Thyroid gland (tissue), 4 donors: Measurements from ENCODE around the gene CASP9. TPM values are rescaled to one million over a fixed set of nuclear protein-coding genes. Genes with fewer than 3 reads are reported as not detected.

Experiments used
- DNase-seq, 2 donors: peaks; one replicate each; pipeline ENCODE4 v3.0.0-alpha.2; 2019
- H3K27ac ChIP-seq, 3 donors: fragments of 200-600 bp; sonication (generic); 1 replicate in 2 of 3; 2 replicates in 1 of 3; pipeline ENCODE4 v1.5.1; 2016 to 2019; ENCODE audit warnings: mild to moderate bottlenecking in 1 of 3, moderate library complexity in 1 of 3
- H3K27me3 ChIP-seq: fragments of 200-600 bp; sonication (generic); one replicate; pipeline ENCODE4 v1.5.1; 2019
- H3K36me3 ChIP-seq, 2 donors: fragments of 200-600 bp; sonication (generic); one replicate each; pipeline ENCODE4 v1.5.1; 2016 to 2019
- H3K4me1 ChIP-seq, 2 donors: fragments of 200-600 bp; sonication (generic); one replicate each; pipeline ENCODE4 v1.5.1; 2017 to 2019
- H3K4me3 ChIP-seq, 3 donors: fragments of 200-600 bp; sonication (generic); replicated peaks in 1 of 3; 1 replicate in 2 of 3; 2 replicates in 1 of 3; pipeline ENCODE4 v1.5.1; 2016; ENCODE audit warnings: mild to moderate bottlenecking in 1 of 3
- H3K9me3 ChIP-seq: fragments of 200-600 bp; sonication (generic); one replicate; pipeline ENCODE4 v1.5.1; 2017
- CTCF ChIP-seq, 6 experiments: fragments of 200-600 bp in 3 of 6; fragments of 450-650 bp in 3 of 6; sonication (generic) in 3 of 6; IDR thresholded peaks; one replicate each; pipeline ENCODE4 v1.5.1; 2016 to 2019; ENCODE audit warnings: antibody characterized with exemption in 6 of 6, mild to moderate bottlenecking in 2 of 6, inconsistent platforms in 1 of 6, moderate library complexity in 1 of 6
- POLR2A ChIP-seq, 2 donors: fragments of 450-650 bp; IDR thresholded peaks; one replicate each; pipeline ENCODE4 v1.6.1; 2017; ENCODE audit warnings: antibody characterized with exemption in 2 of 2, mild to moderate bottlenecking in 2 of 2, moderate library complexity in 1 of 2
- WGBS, 2 donors: methylation state at CpG; one replicate each; pipeline ENCODE4 v1.1.5; 2017; 5-methylcytosine and 5-hydroxymethylcytosine counted together
- intact Hi-C: fragments of 100-400 bp; cut with DNase I; formaldehyde crosslinking; loops from one replicate; pipeline ENCODE4 v1.15.1; 2023
- total RNA-seq, 4 donors: library from RNA; depleted of rRNA; stranded (reverse); fragments of >200 nt; gene quantifications; one replicate each; pipeline ENCODE4 v1.2.3, GENCODE V29; 2016

Gene CASP9
- total RNA-seq, 4 donors from 2014 or later, result 16.9 to 29.8 (median 20.6) TPM

DNA sequence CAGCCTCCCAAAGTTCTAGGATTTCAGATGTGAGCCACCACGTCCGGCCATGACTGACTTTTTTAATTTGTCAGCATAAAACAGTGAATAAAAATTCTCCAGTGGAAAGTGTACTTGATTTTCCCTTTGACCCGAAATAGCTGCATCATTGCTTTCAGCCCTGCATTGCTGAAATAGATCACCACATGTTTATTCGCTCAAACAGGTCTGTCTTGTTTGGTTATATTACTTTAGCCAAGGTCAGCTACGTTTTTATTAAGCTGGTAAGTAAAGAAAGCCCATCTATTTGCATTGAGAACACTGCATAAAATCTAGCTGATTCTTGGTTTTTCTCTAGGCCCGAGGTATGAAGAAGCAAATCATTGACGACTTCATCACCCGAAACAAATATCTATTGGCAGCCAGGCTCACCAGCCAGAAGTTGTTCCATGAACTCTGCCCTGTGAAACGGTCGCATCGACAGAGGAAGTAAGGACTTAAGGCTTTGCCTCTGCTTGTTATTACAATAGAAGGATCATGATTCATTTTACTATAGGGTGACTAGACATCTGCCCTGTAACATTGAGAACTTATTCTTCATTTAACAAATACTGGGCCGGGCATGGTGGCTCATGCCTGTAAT is 35.3 kb upstream of the CASP9 start:
- TF ChIP-seq CTCF (IDR thresholded peaks at IDR 0.05) (no peak), POLR2A (IDR thresholded peaks at IDR 0.05) (no peak)
- H3K9me3 ChIP-seq, result no peaks in the 10 kb centered on the region
- peaks cover 0 to 8% of the 10 kb centered on the region in 2 donors for H3K4me1 ChIP-seq
- H3K27ac ChIP-seq, result peak overlapping the region in 2 of 3 donors; percentile 67 to 70
- WGBS, 2 donors, result 90 to 91% methylated on average over 12 of the region's 12 CpGs
- intact Hi-C loops, result no loop called here
- no peak overlapping the region for H3K4me3 ChIP-seq
- no peaks in the 10 kb centered on the region for H3K27me3 ChIP-seq
- DNase-seq, result no peak
- peaks cover 19 to 26% of the 10 kb centered on the region in 2 donors for H3K36me3 ChIP-seq

- 86 to 93% methylated on average over 4 of the region's 4 CpGs for WGBS, 2 donors
- TF ChIP-seq POLR2A (IDR thresholded peaks at IDR 0.05), result no peak
- TF ChIP-seq CTCF (IDR thresholded peaks at IDR 0.05), result no peak
- intact Hi-C loops, result no loop called here
- Histone ChIP-seq H3K27ac (peak overlapping the region in 2 of 3 donors; percentile 67 to 70), H3K27me3 (no peaks in the 10 kb centered on the region), H3K36me3 (peaks cover 13 to 21% of the 10 kb centered on the region in 2 donors), H3K9me3 (no peaks in the 10 kb centered on the region), H3K4me1 (peaks cover 0 to 8% of the 10 kb centered on the region in 2 donors), H3K4me3 (no peak overlapping the region)
- no peak for DNase-seq
These were observed 34.5 kb upstream of the CASP9 start for GRCh38 chr1:15558516-15558915.

GRCh38 chr1:15557594-15557993 is 33.6 kb upstream of the CASP9 start:
- Histone ChIP-seq H3K27me3 (no peaks in the 10 kb centered on the region), H3K9me3 (no peaks in the 10 kb centered on the region), H3K27ac (no peak overlapping the region), H3K4me1 (peaks cover 0 to 8% of the 10 kb centered on the region in 2 donors), H3K4me3 (no peak overlapping the region), H3K36me3 (peaks cover 9 to 13% of the 10 kb centered on the region in 2 donors)
- intact Hi-C loops, result no loop called here
- DNase-seq, result no peak
- 95 to 99% methylated on average over 2 of the region's 2 CpGs for WGBS, 2 donors
- TF ChIP-seq CTCF (IDR thresholded peaks at IDR 0.05), result no peak
- no peak for TF ChIP-seq POLR2A (IDR thresholded peaks at IDR 0.05)

DNA sequence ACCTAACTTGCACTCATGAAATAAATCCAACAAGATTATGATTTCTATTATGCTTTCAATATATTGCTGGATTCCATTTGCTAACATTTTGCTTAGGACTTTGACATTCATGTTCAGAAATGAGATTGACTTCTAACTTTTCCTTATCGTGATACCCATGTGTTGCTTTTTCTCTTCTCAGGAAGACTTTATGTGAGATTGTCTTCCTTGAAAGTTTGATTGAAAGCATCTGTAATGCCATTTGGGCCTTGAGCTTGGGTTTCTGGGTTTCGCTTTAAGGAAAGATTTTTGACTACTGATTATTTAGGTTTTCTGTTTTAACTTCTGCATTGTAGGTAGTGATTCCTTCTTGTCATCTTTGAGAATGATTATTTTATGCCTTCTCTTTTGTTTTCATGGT is 33.0 kb upstream of the CASP9 start:
- intact Hi-C loops, result no loop called here
- no peaks in the 10 kb centered on the region for H3K27me3 ChIP-seq
- peaks cover 0 to 8% of the 10 kb centered on the region in 2 donors for H3K4me1 ChIP-seq
- no peak overlapping the region for H3K4me3 ChIP-seq
- no peak for DNase-seq
- no peak for TF ChIP-seq POLR2A (IDR thresholded peaks at IDR 0.05)
- no peak for TF ChIP-seq CTCF (IDR thresholded peaks at IDR 0.05)
- 94 to 96% methylated on average over 2 of the region's 2 CpGs for WGBS, 2 donors
- H3K36me3 ChIP-seq, result peaks cover 3 to 7% of the 10 kb centered on the region in 2 donors
- no peak overlapping the region for H3K27ac ChIP-seq
- no peaks in the 10 kb centered on the region for H3K9me3 ChIP-seq

- WGBS, 2 donors, result 56 to 58% methylated on average over 6 of the region's 6 CpGs
- DNase-seq, result peak; percentile 45 to 63
- peak overlapping the region in 2 of 3 donors; percentile 32 to 39 for H3K27ac ChIP-seq
- H3K4me1 ChIP-seq, result peaks cover 0 to 5% of the 10 kb centered on the region in 2 donors
- intact Hi-C loops, result no loop called here
- no peaks in the 10 kb centered on the region for H3K9me3 ChIP-seq
- peaks cover 16 to 30% of the 10 kb centered on the region in 2 donors for H3K36me3 ChIP-seq
- H3K4me3 ChIP-seq, result no peak overlapping the region
- no peak for TF ChIP-seq CTCF (IDR thresholded peaks at IDR 0.05)
- no peak for TF ChIP-seq POLR2A (IDR thresholded peaks at IDR 0.05)
- H3K27me3 ChIP-seq, result no peaks in the 10 kb centered on the region
These were observed 26.6 kb upstream of the CASP9 start for GRCh38 chr1:15550573-15550972.
